ENCODE results near the gene WAC.

DNA sequence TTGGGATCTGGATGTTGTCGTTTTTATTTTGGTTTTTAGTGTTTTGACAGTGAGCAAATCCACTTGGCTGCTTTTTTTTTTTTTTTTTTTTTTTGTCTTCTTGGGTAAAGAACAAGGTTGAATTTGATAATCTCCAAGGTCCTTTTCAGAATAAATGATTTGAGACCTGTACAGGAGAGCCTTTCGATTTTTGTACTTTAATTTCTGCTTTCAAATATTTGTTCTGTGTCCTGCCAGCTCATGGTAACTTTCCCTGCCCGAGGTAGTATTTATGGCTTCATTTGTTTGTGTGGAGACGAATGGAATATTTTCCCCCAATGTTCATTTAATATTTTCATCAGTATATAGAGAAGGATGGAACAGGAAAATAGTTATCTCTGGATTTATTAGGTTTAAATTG, 19.9 kb downstream of the WAC start:
- TF ChIP-seq, protein P1, sequence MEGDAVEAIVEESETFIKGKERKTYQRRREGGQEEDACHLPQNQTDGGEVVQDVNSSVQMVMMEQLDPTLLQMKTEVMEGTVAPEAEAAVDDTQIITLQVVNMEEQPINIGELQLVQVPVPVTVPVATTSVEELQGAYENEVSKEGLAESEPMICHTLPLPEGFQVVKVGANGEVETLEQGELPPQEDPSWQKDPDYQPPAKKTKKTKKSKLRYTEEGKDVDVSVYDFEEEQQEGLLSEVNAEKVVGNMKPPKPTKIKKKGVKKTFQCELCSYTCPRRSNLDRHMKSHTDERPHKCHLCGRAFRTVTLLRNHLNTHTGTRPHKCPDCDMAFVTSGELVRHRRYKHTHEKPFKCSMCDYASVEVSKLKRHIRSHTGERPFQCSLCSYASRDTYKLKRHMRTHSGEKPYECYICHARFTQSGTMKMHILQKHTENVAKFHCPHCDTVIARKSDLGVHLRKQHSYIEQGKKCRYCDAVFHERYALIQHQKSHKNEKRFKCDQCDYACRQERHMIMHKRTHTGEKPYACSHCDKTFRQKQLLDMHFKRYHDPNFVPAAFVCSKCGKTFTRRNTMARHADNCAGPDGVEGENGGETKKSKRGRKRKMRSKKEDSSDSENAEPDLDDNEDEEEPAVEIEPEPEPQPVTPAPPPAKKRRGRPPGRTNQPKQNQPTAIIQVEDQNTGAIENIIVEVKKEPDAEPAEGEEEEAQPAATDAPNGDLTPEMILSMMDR (conservative IDR thresholded peaks at IDR 0.05), result no peak
- no peak for TF ChIP-seq EZH2 (IDR thresholded peaks at IDR 0.05; ENCODE audit: low read depth)

Data from PC-9 (cell line).